Activated T-cell treated with anti-CD3 and anti-CD28 coated beads for 4 hours (primary cell): ENCODE results near the gene BCL7A.

Source experiments
- DNase-seq: peaks from one replicate; pipeline ENCODE4 v3.0.0-alpha.2; 2020

The BCL7A gene

GRCh38 chr12:122001466-122002209, 20.0 kb upstream of the BCL7A start:
- no peak for DNase-seq

- no peak for DNase-seq
Observed at GRCh38 chr12:122003651-122004611, 17.8 kb upstream of the BCL7A start.

GRCh38 chr12:122004633-122005071, 17.0 kb upstream of the BCL7A start:
- DNase-seq = no peak

GRCh38 chr12:122005252-122005776, 16.4 kb upstream of the BCL7A start:
- no peak for DNase-seq

DNA sequence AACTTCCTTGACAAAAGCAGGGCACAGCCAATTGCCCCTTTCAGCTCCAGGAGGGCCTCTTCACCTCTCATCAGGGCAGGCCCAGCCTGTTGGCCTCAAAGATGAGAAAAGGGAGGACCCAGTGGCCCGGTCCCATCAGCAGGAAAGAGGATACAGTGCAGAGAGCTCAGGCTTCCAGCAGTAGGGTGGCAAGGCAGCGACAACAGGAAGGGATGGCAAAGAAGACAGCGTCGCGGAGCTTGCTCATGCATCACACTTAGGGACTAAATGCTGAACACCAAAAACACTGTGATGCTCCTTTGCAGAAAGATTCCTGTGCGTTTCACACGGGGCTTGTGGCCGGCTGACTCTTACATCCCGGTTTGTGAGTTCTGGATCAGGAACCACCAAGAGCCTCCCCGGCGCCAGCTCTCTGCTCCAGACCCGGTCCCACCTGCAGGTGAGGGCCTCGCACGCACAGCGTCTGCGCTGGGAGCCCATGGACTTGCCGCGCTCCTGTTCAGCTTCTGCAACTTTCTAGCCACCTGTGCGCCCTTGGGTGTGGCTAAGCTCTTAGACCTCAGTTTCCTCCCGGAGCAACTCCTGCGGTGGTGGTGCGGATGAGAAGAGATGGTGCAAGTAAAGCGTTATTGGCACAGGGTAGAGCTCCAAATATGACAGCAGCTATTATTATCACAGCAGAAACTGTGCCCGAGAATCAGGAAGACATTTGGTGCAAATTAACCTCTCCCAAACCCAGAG, 15.3 kb upstream of the BCL7A start:
- DNase-seq = no peak

- no peak for DNase-seq
Observed at GRCh38 chr12:122009741-122010140, 11.9 kb upstream of the BCL7A start.

- no peak for DNase-seq
Observed at GRCh38 chr12:122012184-122012583, 9.5 kb upstream of the BCL7A start.

GRCh38 chr12:122013136-122013535, 8.5 kb upstream of the BCL7A start:
- DNase-seq = no peak

GRCh38 chr12:122013791-122014590, 7.7 kb upstream of the BCL7A start:
- no peak for DNase-seq

GRCh38 chr12:122014781-122015180, 6.9 kb upstream of the BCL7A start:
- no peak for DNase-seq

- DNase-seq = no peak
Observed at GRCh38 chr12:122018457-122018856, 3.2 kb upstream of the BCL7A start.

GRCh38 chr12:122018937-122019336, 2.7 kb upstream of the BCL7A start:
- DNase-seq = no peak

DNA sequence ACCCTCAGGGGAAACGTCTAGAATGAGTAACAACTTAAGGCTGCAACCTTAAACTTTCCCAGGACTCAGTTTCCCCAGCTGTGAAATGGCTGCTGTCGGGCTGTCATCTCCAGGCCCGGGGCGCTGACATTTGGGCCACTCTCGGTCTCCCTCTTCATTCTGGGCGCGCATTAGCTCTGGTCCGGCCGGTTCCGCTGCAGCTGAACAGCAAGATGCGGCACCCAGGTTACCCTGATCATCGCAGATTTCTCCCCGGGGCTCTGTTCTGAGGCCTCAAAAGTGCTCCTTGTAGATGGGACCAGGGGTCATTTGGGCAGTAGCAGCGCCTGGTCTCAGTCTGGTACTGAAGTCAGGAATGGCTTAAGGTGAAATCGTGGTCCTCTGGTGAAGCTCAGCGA, 890 bp upstream of the BCL7A start:
- DNase-seq = no peak

DNA sequence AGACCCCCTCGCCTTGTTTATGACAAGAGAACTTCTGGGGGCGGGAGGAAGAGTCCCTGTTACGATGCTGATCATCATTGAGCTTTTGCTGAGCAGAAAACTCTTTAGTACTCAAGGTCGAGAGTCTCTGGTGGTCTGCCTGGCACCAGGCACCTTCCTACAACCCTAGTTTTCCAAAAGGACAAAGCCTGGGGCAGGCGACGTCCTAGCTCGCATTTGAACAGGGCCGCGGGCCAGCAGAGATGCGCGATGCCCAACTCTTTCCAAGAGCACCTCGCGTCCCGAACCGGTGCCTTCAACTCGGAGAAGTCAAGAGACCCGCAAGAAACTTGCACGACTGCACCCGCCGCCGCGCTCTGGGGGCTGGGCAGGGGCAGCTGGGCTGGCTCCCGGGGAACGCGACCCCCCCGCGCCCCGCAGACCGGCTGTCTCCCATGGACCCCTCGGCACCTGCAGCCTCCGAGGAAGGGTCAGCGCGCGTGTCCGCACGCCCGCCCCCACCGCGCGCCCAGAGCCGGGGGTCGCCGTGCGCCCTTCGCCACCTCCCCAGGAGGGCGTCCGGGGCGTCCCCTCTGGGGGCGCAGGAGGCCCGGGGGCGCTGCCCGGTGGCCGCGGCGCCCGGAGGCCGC, 377 bp upstream of the BCL7A start:
- no peak for DNase-seq

GRCh38 chr12:122022393-122023338, 982 bp downstream of the BCL7A start:
- DNase-seq = no peak

DNA sequence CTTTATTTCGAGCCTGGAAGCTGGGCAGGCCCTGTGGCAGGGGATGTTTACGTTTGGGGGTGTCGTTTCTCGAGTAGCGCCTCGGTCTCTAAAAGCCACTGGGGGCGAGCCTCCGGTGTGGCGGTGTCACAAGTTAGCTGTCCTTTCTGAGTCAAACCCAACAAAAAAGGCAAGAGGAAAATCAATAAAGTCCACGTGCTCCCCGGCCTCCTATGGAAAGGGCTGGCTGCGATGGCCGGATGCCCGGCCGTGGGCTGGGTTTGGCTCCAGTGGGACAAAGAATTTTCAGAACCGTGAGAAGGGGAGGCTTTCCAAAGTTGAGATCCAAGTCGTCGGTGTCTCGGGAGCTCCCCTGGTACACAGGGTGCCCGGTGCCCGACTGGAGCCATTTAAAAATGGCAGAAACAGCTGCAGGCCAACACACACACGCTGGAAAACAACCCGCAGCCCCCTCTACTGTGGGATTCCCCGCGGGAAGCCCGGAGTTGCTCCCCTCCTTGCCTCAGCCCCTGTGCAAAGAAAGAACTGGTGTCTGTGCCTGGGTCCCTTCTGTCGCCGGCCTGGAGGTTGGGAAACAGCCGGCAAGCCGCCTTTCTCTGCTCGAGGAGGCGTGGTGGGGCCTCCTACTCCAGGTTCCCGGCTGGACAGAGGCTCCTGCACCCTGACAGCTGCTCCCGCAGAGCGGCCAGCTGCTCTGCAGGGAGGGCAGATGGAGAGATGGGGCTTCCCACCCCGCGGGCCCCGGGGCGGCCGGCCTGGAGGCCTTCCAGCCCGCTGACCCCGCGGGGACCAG, 1.9 kb downstream of the BCL7A start:
- DNase-seq = no peak

- DNase-seq = no peak
Observed at GRCh38 chr12:122024132-122024785, 2.6 kb downstream of the BCL7A start.

DNA sequence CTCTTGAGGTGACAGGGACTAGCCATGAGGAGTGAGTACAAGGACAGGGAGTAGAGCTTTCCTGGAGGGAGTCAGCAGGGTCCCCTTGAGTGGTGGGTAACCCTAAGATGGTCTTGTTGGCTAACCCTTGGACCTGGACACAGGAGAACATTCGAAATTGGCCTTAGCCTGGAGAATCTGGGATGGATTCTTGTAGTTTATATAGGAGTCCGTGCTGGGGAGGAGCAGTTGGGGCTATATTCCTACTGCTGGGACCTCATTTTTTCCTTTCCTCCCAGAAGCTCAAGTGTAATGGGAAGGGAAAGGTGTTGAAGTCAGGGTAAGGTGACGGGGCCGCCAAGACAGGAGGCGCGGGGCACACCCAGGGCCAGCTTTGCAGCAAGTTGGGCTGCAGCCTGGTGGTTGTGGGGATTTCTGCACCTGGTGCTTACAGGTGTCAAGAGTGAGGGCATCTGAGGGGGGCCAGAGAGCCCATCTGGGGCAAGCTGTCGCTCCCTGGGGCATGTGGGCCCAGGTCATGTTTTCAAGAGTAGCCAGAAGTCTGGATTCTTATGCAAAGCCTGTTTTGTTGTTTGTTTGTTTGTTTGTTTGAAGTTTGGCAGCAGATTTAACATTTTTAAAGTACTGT, 5.1 kb downstream of the BCL7A start:
- no peak for DNase-seq
